Esophagus muscularis mucosa (tissue), 3 donors: ENCODE results near the gene PIH1D1.

Experiments
- CTCF ChIP-seq, 3 experiments: fragments of 200-600 bp in 2 of 3; fragments of 450-650 bp in 1 of 3; sonication (generic) in 2 of 3; IDR thresholded peaks; one replicate each; pipeline ENCODE4 v1.5.1; 2017 to 2019; ENCODE audit warnings: antibody characterized with exemption in 3 of 3, mild to moderate bottlenecking in 2 of 3, moderate library complexity in 1 of 3
- POLR2AphosphoS5 ChIP-seq, 2 donors: sonication (generic); formaldehyde crosslinking; IDR thresholded peaks; one replicate each; pipeline ENCODE4 v1.6.1; 2017; ENCODE audit warnings: antibody characterized with exemption in 2 of 2

- TF ChIP-seq CTCF (IDR thresholded peaks at IDR 0.05) (no peak), POLR2AphosphoS5 (IDR thresholded peaks at IDR 0.05) (peak in 1 of 2 donors; percentile 20)
Observed at GRCh38 chr19:49492573-49493405, 41.2 kb upstream of the PIH1D1 start.
